Gastrocnemius medialis (tissue), 4 donors: ENCODE data around the gene HTR4.

Experiments used
- POLR2A ChIP-seq, 2 donors: fragments of 450-650 bp; IDR thresholded peaks; one replicate each; pipeline ENCODE4 v1.6.1; 2017; ENCODE audit warnings: antibody characterized with exemption in 2 of 2, mild to moderate bottlenecking in 2 of 2, moderate library complexity in 2 of 2
- TF ChIP-seq, protein P1 (sequence below), 5 experiments: fragments of 450-650 bp in 3 of 5; fragments of 200-600 bp in 2 of 5; sonication (generic) in 2 of 5; IDR thresholded peaks in 4 of 5; conservative IDR thresholded peaks in 1 of 5; 1 replicate in 4 of 5; 2 replicates in 1 of 5; pipeline ENCODE4 v1.5.1; 2016 to 2019; ENCODE audit warnings: antibody characterized with exemption in 5 of 5, mild to moderate bottlenecking in 3 of 5, moderate library complexity in 3 of 5

DNA sequence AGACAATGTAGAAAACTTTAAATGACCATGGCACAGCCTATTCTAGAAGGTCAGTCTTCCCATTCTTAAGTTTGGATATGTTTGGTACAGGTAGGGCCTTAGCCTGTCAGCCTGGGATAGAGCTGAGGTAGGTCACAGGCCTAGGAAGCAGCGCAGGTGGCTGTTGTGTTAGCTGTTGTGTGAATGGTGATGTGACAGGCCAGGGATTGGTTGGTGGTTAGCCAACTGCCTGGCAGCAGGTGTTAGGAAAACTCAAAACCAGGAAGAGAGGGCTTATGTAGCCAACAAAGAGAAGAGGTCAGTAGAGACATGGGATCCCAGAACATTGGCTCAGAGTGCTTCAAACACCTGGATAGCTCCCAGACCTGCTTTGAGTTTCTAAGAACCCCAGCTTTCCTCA, 186.4 kb downstream of the HTR4 start:
- TF ChIP-seq, protein P1, sequence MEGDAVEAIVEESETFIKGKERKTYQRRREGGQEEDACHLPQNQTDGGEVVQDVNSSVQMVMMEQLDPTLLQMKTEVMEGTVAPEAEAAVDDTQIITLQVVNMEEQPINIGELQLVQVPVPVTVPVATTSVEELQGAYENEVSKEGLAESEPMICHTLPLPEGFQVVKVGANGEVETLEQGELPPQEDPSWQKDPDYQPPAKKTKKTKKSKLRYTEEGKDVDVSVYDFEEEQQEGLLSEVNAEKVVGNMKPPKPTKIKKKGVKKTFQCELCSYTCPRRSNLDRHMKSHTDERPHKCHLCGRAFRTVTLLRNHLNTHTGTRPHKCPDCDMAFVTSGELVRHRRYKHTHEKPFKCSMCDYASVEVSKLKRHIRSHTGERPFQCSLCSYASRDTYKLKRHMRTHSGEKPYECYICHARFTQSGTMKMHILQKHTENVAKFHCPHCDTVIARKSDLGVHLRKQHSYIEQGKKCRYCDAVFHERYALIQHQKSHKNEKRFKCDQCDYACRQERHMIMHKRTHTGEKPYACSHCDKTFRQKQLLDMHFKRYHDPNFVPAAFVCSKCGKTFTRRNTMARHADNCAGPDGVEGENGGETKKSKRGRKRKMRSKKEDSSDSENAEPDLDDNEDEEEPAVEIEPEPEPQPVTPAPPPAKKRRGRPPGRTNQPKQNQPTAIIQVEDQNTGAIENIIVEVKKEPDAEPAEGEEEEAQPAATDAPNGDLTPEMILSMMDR (IDR thresholded peaks at IDR 0.05 in 4 of 5, conservative IDR thresholded peaks at IDR 0.05 in 1 of 5): no peak
- TF ChIP-seq POLR2A (IDR thresholded peaks at IDR 0.05): no peak
